ENCODE data around the gene C1orf116. TPM values are rescaled to one million over a fixed set of nuclear protein-coding genes. Genes with fewer than 3 reads are reported as not detected.

The C1orf116 gene
- total RNA-seq, 1 experiment from 2014 or later, result 2.4 TPM

- Mint-ChIP-seq H3K27ac (no peak overlapping the region), H3K9me3 (no peaks in the 10 kb centered on the region), H3K36me3 (no peaks in the 10 kb centered on the region; the same call in 1 of the 2 replicates), H3K4me1 (peaks cover 54% of the 10 kb centered on the region), H3K4me3 (no peak overlapping the region), H3K27me3 (ENCODE audit: low read depth) (no peaks in the 10 kb centered on the region)
- DNase-seq (ENCODE audit: low spot score) (no peak), ATAC-seq (no peak)
- POLR2A ChIA-PET, result no interaction called here
- CTCF ChIA-PET, result no interaction called here
- no peak for TF ChIP-seq CREM (CRISPR knock-in tag; IDR thresholded peaks at IDR 0.05)
- no peak for TF ChIP-seq ZNF396 (CRISPR knock-in tag; IDR thresholded peaks at IDR 0.05; ENCODE audit: borderline replicate concordance)
- no peak for TF ChIP-seq ZNF232 (CRISPR knock-in tag; IDR thresholded peaks at IDR 0.05)
- TF ChIP-seq NFATC4 (CRISPR knock-in tag; IDR thresholded peaks at IDR 0.05), result no peak
- TF ChIP-seq ZNF671 (CRISPR knock-in tag; IDR thresholded peaks at IDR 0.05), result no peak
- no peak for TF ChIP-seq FOXP1 (CRISPR knock-in tag; IDR thresholded peaks at IDR 0.05; ENCODE audit: borderline replicate concordance)
- no peak for TF ChIP-seq MYBL2 (CRISPR knock-in tag; IDR thresholded peaks at IDR 0.05)
- no peak for TF ChIP-seq ZNF425 (CRISPR knock-in tag; conservative IDR thresholded peaks at IDR 0.05)
- TF ChIP-seq ZBTB21 (CRISPR knock-in tag; IDR thresholded peaks at IDR 0.05; ENCODE audit: borderline replicate concordance), result no peak
- TF ChIP-seq ERG (CRISPR knock-in tag; IDR thresholded peaks at IDR 0.05), result no peak
- no peak for TF ChIP-seq AR (CRISPR knock-in tag; IDR thresholded peaks at IDR 0.05)
- no peak for TF ChIP-seq ZNF138 (CRISPR knock-in tag; conservative IDR thresholded peaks at IDR 0.05)
Observed at GRCh38 chr1:207027921-207028320, 4.6 kb downstream of the C1orf116 start.

GRCh38 chr1:207027206-207027777 is 5.3 kb downstream of the C1orf116 start:
- POLR2A ChIA-PET, result no interaction called here
- Mint-ChIP-seq H3K4me3 (no peak overlapping the region), H3K27me3 (ENCODE audit: low read depth) (no peaks in the 10 kb centered on the region), H3K9me3 (no peaks in the 10 kb centered on the region), H3K27ac (no peak overlapping the region), H3K36me3 (no peaks in the 10 kb centered on the region; the same call in 1 of the 2 replicates), H3K4me1 (peaks cover 48% of the 10 kb centered on the region)
- TF ChIP-seq MXD4 (CRISPR knock-in tag; IDR thresholded peaks at IDR 0.05; ENCODE audit: borderline replicate concordance) (no peak), IRF2 (CRISPR knock-in tag; IDR thresholded peaks at IDR 0.05; ENCODE audit: borderline replicate concordance, low read depth) (no peak), ZNF512 (CRISPR knock-in tag; IDR thresholded peaks at IDR 0.05; ENCODE audit: borderline replicate concordance) (no peak), ZNF281 (CRISPR knock-in tag; IDR thresholded peaks at IDR 0.05) (no peak), ZNF423 (CRISPR knock-in tag; IDR thresholded peaks at IDR 0.05) (no peak), PREB (CRISPR knock-in tag; IDR thresholded peaks at IDR 0.05; ENCODE audit: borderline replicate concordance) (no peak), ATF1 (CRISPR knock-in tag; IDR thresholded peaks at IDR 0.05) (no peak), JUN (CRISPR knock-in tag; IDR thresholded peaks at IDR 0.05) (no peak), SMAD3 (CRISPR knock-in tag; IDR thresholded peaks at IDR 0.05; ENCODE audit: borderline replicate concordance) (no peak)
- CTCF ChIA-PET, result no interaction called here
- DNase-seq (ENCODE audit: low spot score), result no peak
- no peak for ATAC-seq
